Adrenal gland (tissue), 5 donors: ENCODE measurements around the gene GNAI3.

ENCODE experiments used
- POLR2A ChIP-seq, 2 donors: fragments of 450-650 bp; IDR thresholded peaks; one replicate each; pipeline ENCODE4 v1.6.1; 2017; ENCODE audit warnings: antibody characterized with exemption in 2 of 2, mild to moderate bottlenecking in 2 of 2, moderate library complexity in 1 of 2
- TF ChIP-seq, protein P1 (sequence below), 6 experiments: fragments of 450-650 bp in 4 of 6; fragments of 200-600 bp in 2 of 6; sonication (generic) in 1 of 6; IDR thresholded peaks; 1 replicate in 5 of 6; 2 replicates in 1 of 6; pipeline versions ENCODE4 v1.5.1 to v1.8.0; 2016 to 2021; ENCODE audit warnings: antibody characterized with exemption in 6 of 6, mild to moderate bottlenecking in 2 of 6, moderate library complexity in 1 of 6
- donor health status: DM: no; HTN: no; CAD: no.

DNA sequence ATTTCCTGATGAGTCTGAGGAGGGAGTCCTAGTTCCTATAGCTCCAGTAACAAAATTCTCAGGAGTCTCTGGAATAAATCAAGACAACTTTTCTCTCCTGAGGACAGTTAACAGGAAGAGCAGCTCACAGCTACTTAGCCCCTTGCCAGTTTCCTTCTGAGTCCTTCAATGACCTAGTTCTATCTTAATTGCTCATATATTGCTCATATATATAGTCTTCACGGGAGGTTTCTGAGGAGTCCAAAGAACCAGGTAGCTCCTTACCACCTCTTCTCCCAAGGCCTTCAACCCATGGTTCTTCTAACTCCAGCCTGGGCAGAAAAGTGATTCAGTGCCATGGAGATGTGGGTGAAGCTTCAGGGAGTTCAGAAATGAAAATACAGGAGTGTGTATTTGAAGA lies 43.4 kb upstream of the GNAI3 start:
- TF ChIP-seq, protein P1, sequence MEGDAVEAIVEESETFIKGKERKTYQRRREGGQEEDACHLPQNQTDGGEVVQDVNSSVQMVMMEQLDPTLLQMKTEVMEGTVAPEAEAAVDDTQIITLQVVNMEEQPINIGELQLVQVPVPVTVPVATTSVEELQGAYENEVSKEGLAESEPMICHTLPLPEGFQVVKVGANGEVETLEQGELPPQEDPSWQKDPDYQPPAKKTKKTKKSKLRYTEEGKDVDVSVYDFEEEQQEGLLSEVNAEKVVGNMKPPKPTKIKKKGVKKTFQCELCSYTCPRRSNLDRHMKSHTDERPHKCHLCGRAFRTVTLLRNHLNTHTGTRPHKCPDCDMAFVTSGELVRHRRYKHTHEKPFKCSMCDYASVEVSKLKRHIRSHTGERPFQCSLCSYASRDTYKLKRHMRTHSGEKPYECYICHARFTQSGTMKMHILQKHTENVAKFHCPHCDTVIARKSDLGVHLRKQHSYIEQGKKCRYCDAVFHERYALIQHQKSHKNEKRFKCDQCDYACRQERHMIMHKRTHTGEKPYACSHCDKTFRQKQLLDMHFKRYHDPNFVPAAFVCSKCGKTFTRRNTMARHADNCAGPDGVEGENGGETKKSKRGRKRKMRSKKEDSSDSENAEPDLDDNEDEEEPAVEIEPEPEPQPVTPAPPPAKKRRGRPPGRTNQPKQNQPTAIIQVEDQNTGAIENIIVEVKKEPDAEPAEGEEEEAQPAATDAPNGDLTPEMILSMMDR (IDR thresholded peaks at IDR 0.05): no peak
- no peak for TF ChIP-seq POLR2A (IDR thresholded peaks at IDR 0.05)
